SK-N-SH treated with all-trans-retinoic acid at 6 μM for 48 hours (cell line): ENCODE measurements around the gene PDK3.

ENCODE experiments used
- OSR1 ChIP-seq: fragments of 250-450 bp; sonication (Bioruptor Pico); IDR thresholded peaks from 2 replicates; pipeline ENCODE4 v1.8.0; 2022; ENCODE audit warnings: moderate library complexity, mild to moderate bottlenecking, inconsistent platforms
- PATZ1 ChIP-seq: fragments of 250-450 bp; sonication (Bioruptor Pico); IDR thresholded peaks from 2 replicates; pipeline ENCODE4 v1.8.0; 2020; ENCODE audit warnings: mild to moderate bottlenecking, moderate library complexity, borderline replicate concordance
- ZNF565 ChIP-seq: fragments of 450-650 bp; formaldehyde crosslinking; conservative IDR thresholded peaks from 2 replicates; pipeline ENCODE4 v1.5.0; 2020; ENCODE audit warnings: low read depth, mild to moderate bottlenecking, moderate library complexity
- TF ChIP-seq, protein P1 (sequence below): fragments of 250-450 bp; sonication (Bioruptor Pico); IDR thresholded peaks from 2 replicates; pipeline ENCODE4 v1.5.1; 2020; ENCODE audit warnings: low read depth, mild to moderate bottlenecking, moderate library complexity

GRCh38 chrX:24485976-24486680 is 21.0 kb downstream of the PDK3 start:
- TF ChIP-seq ZNF565 (CRISPR knock-in tag), result no peak
- no peak for TF ChIP-seq OSR1 (CRISPR knock-in tag)
- no peak for TF ChIP-seq PATZ1 (CRISPR knock-in tag)
- TF ChIP-seq, protein P1, sequence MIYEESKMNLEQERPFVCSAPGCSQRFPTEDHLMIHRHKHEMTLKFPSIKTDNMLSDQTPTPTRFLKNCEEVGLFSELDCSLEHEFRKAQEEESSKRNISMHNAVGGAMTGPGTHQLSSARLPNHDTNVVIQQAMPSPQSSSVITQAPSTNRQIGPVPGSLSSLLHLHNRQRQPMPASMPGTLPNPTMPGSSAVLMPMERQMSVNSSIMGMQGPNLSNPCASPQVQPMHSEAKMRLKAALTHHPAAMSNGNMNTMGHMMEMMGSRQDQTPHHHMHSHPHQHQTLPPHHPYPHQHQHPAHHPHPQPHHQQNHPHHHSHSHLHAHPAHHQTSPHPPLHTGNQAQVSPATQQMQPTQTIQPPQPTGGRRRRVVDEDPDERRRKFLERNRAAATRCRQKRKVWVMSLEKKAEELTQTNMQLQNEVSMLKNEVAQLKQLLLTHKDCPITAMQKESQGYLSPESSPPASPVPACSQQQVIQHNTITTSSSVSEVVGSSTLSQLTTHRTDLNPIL, result no peak
